ENCODE data around the gene EMC1.
"Not testable (repeated sequence)": the region's sequence is repeated elsewhere in the genome, so short reads cannot be mapped to it uniquely, and the experiment has no call there.

The EMC1 gene

GRCh38 chr1:19284881-19285280, 33.6 kb upstream of the EMC1 start:
- H3K36me3 ChIP-seq (ENCODE audit: insufficient read depth, low read length), result no peaks in the 10 kb centered on the region; the same call in 1 of the 2 replicates
- no peak overlapping the region for H3K4me3 ChIP-seq
- no peak overlapping the region for H3K27ac ChIP-seq
- TF ChIP-seq POLR2AphosphoS5 (IDR thresholded peaks at IDR 0.05; ENCODE audit: borderline replicate concordance, low read depth, low read length) (no peak), EZH2 (IDR thresholded peaks at IDR 0.05) (no peak), FOXP2 (optimal IDR thresholded peaks at IDR 0.05; ENCODE audit: control extremely low read depth, extremely low read length, insufficient read depth) (no peak)
- H3K9ac ChIP-seq (ENCODE audit: insufficient read length), result no peak overlapping the region
- DNase-seq (ENCODE audit: low read depth, low spot score), result no peak
- no peaks in the 10 kb centered on the region for H3K9me3 ChIP-seq (ENCODE audit: low read depth, low read length)

- Histone ChIP-seq H3K36me3 (ENCODE audit: insufficient read depth, low read length) (no peaks in the 10 kb centered on the region; the same call in 1 of the 2 replicates), H3K27ac (no peak overlapping the region), H3K9me3 (ENCODE audit: low read depth, low read length) (no peaks in the 10 kb centered on the region), H3K4me3 (no peak overlapping the region), H3K9ac (ENCODE audit: insufficient read length) (no peak overlapping the region)
- DNase-seq (ENCODE audit: low read depth, low spot score), result no peak
- TF ChIP-seq POLR2AphosphoS5 (IDR thresholded peaks at IDR 0.05; ENCODE audit: borderline replicate concordance, low read depth, low read length) (no peak), EZH2 (IDR thresholded peaks at IDR 0.05) (no peak), FOXP2 (optimal IDR thresholded peaks at IDR 0.05; ENCODE audit: control extremely low read depth, extremely low read length, insufficient read depth) (no peak)
These were observed 32.6 kb upstream of the EMC1 start for GRCh38 chr1:19283891-19284290.

GRCh38 chr1:19274636-19275035, 23.3 kb upstream of the EMC1 start:
- Histone ChIP-seq H3K9ac (ENCODE audit: insufficient read length) (no peak overlapping the region), H3K36me3 (ENCODE audit: insufficient read depth, low read length) (no peaks in the 10 kb centered on the region), H3K4me3 (no peak overlapping the region), H3K9me3 (ENCODE audit: low read depth, low read length) (no peaks in the 10 kb centered on the region), H3K27ac (no peak overlapping the region)
- DNase-seq (ENCODE audit: low read depth, low spot score), result no peak
- no peak for TF ChIP-seq POLR2AphosphoS5 (IDR thresholded peaks at IDR 0.05; ENCODE audit: borderline replicate concordance, low read depth, low read length)
- TF ChIP-seq FOXP2 (optimal IDR thresholded peaks at IDR 0.05; ENCODE audit: control extremely low read depth, extremely low read length, insufficient read depth), result no peak

GRCh38 chr1:19273844-19274531, 22.7 kb upstream of the EMC1 start:
- H3K27ac ChIP-seq; DNase-seq (ENCODE audit: low read depth, low spot score); H3K9ac ChIP-seq (ENCODE audit: insufficient read length); H3K9me3 ChIP-seq (ENCODE audit: low read depth, low read length); H3K36me3 ChIP-seq (ENCODE audit: insufficient read depth, low read length); H3K4me3 ChIP-seq: not testable (repeated sequence)

GRCh38 chr1:19273106-19273843, 22.0 kb upstream of the EMC1 start:
- no peak for TF ChIP-seq POLR2AphosphoS5 (IDR thresholded peaks at IDR 0.05; ENCODE audit: borderline replicate concordance, low read depth, low read length)
- TF ChIP-seq EZH2 (IDR thresholded peaks at IDR 0.05), result no peak
- no peak for TF ChIP-seq FOXP2 (optimal IDR thresholded peaks at IDR 0.05; ENCODE audit: control extremely low read depth, extremely low read length, insufficient read depth)
- H3K4me3 ChIP-seq, result no peak overlapping the region
- no peak overlapping the region for H3K27ac ChIP-seq
- no peaks in the 10 kb centered on the region for H3K36me3 ChIP-seq (ENCODE audit: insufficient read depth, low read length)
- no peaks in the 10 kb centered on the region for H3K9me3 ChIP-seq (ENCODE audit: low read depth, low read length)
- H3K9ac ChIP-seq (ENCODE audit: insufficient read length), result no peak overlapping the region
- DNase-seq (ENCODE audit: low read depth, low spot score), result no peak

- no peak overlapping the region for H3K4me3 ChIP-seq
- DNase-seq (ENCODE audit: low read depth, low spot score), result no peak
- H3K9ac ChIP-seq (ENCODE audit: insufficient read length), result no peak overlapping the region
- TF ChIP-seq POLR2AphosphoS5 (IDR thresholded peaks at IDR 0.05; ENCODE audit: borderline replicate concordance, low read depth, low read length), result no peak
- no peak for TF ChIP-seq FOXP2 (optimal IDR thresholded peaks at IDR 0.05; ENCODE audit: control extremely low read depth, extremely low read length, insufficient read depth)
- no peak for TF ChIP-seq EZH2 (IDR thresholded peaks at IDR 0.05)
- no peaks in the 10 kb centered on the region for H3K36me3 ChIP-seq (ENCODE audit: insufficient read depth, low read length)
- no peak overlapping the region for H3K27ac ChIP-seq
- no peaks in the 10 kb centered on the region for H3K9me3 ChIP-seq (ENCODE audit: low read depth, low read length)
These were observed 20.7 kb upstream of the EMC1 start for GRCh38 chr1:19272064-19272463.

GRCh38 chr1:19270343-19270730, 19.0 kb upstream of the EMC1 start:
- H3K9me3 ChIP-seq (ENCODE audit: low read depth, low read length); H3K36me3 ChIP-seq (ENCODE audit: insufficient read depth, low read length); DNase-seq (ENCODE audit: low read depth, low spot score); H3K27ac ChIP-seq; H3K4me3 ChIP-seq; H3K9ac ChIP-seq (ENCODE audit: insufficient read length): not testable (repeated sequence)

GRCh38 chr1:19269427-19270342, 18.4 kb upstream of the EMC1 start:
- H3K4me3 ChIP-seq; H3K36me3 ChIP-seq (ENCODE audit: insufficient read depth, low read length); H3K9me3 ChIP-seq (ENCODE audit: low read depth, low read length); H3K9ac ChIP-seq (ENCODE audit: insufficient read length); DNase-seq (ENCODE audit: low read depth, low spot score); H3K27ac ChIP-seq: not testable (repeated sequence)
